ENCODE data around the gene TUSC1. TPM values are rescaled to one million over a fixed set of nuclear protein-coding genes. Genes with fewer than 3 reads are reported as not detected.

TUSC1 gene
- total RNA-seq, result 6.9 and 14.1 TPM in 2 replicates

DNA sequence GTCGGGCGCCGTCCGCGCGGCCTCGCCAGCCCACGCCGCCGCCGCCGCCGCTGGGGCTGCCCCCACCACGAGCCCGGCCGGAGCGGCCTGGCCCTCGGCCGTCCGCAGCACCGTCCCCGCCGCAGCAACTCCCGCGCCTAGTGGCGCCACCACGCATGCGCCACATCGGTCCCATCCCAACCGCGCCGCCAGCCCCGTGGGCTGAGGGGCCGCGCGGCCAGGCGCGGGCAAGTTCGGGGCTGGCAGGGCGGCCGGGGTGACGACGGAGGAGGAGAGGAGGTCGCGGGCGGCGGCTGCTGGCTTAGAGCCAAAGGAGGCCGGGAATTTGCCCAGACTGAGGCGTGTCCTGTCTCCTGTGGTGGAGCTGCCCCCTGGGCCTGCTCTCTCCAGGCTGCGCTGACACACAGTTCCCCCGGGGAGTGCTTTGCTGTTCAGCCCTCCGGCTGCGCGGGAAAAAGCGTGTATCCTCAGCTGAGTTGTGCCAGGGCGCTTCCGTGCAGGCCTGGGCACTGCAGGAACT, at the start of gene TUSC1:
Gene TUSC1 (minus strand): TSS at position 298 of the 520 bp plus-strand sequence. CDS start 132 bp downstream, at position 166.

Data from myometrial cell (primary cell).